ENCODE results near the gene TMEM91. TPM values are rescaled to one million over a fixed set of nuclear protein-coding genes. Genes with fewer than 3 reads are reported as not detected.
A peak's percentile ranks its signal among the peaks of the same experiment; 100 is the strongest.
"Not testable (repeated sequence)": the region's sequence is repeated elsewhere in the genome, so short reads cannot be mapped to it uniquely, and the experiment has no call there.

TMEM91 gene
- total RNA-seq, 1 experiment from 2014 or later, result 0.97 TPM

DNA sequence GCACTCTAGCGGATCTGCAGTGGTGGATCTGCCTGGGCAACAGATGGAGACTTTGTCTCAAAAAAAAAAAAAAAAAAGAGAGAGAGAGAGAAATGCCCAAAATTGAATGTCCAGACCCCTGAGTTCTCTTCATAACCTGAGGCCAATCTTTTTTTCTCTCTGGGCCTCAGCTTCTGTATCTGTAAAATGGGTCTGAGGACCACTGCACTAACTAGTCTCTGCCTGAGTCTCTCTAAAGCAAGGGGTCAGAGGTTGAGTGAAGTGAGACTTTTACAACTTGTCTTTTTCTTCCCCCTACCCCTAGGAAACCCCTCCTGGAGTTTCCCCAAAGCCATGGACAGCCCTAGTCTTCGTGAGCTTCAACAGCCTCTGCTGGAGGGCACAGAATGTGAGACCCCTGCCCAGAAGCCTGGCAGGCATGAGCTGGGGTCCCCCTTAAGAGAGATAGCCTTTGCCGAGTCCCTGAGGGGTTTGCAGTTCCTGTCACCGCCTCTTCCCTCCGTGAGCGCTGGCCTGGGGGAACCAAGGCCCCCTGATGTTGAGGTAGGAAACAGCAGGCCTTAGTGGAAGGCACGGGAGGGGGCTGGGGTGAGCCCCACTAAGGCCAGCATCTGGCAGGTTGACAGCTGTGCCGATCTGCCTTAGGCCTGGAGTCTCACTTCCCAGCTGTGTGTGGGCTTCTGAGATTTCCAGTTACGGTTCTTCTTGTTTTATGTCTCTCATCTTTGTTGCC, 1.8 kb downstream of the TMEM91 start:
- DNase-seq (ENCODE audit: low spot score), result no peak

DNA sequence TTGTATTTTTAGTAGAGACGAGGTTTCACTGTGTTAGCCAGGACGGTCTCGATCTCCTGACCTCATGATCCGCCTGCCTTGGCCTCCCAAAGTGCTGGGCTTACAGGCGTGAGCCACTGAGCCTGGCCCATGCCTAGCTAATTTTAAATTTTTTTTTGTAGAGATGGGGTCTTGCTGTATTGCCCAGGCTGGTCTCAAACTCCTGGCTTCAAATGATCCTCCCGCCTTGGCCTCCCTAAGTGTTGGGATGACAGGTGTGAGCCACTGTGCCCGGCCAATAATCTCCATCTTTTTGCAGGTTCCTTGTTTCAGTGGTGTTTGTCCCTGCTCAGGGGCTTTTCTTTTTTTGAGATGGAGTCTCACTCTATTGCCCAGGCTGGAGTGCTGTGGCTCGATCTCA, 5.2 kb downstream of the TMEM91 start:
- not testable (repeated sequence) for DNase-seq (ENCODE audit: low spot score)

DNA sequence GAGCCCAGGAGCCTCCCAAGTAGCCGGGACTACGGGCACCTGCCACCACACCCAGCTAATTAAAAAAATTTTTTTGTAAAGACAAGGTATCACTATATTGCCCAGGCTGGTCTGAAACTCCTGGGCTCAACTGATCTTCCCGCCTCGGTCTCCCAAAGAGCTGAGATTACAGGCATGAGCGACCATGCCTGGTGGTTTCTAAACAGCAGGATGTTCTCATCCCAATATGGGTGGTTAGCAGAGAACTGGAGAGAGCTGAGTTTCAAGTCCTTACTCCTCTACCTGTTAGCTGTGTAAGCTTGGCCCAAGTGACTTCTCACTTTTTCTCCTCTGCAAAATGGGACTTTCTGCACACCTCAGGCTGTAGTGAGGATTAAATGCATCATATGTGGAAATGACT, 8.0 kb downstream of the TMEM91 start:
- DNase-seq (ENCODE audit: low spot score), result no peak

DNA sequence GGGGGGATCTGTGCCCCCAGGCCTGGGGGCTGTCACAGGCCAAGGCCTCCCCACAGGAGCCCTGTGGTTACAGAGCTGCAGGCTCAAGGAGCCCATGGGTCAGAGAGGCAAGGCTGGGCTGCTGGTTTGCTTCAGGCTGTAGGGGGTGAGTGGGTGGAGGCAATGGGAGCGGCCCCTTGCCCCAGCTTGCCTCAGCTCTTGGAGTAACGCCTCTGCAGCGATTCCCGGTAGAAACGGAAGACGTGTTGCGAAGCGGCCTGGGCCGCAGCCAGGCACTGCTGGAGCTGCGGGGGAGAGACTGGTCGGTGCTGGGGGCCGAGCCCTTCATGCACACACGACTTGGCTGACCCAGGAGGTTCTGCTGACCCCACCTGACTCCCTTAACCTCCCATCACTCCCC, 10.1 kb downstream of the TMEM91 start:
- no peak for DNase-seq (ENCODE audit: low spot score)

DNA sequence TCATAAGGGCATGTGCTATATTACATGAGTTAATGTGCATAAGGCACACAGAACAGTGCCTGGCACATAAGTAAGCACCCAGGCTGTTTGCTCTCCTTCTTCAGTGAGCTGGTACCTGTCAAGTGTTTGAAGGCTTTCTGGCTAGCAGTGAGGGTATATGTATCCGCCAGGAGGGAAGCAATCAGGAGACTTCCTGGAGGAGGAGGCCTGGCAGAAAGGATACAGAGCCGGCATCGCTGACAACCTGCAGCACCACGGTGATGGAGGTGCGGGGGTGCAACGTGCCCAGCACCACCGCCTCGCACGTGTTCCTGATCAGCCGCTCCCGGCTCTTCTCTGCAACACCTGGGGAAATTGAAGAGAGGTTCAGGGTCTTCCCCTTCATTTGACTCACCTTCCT, 15.3 kb downstream of the TMEM91 start:
- no peak for DNase-seq (ENCODE audit: low spot score)

DNA sequence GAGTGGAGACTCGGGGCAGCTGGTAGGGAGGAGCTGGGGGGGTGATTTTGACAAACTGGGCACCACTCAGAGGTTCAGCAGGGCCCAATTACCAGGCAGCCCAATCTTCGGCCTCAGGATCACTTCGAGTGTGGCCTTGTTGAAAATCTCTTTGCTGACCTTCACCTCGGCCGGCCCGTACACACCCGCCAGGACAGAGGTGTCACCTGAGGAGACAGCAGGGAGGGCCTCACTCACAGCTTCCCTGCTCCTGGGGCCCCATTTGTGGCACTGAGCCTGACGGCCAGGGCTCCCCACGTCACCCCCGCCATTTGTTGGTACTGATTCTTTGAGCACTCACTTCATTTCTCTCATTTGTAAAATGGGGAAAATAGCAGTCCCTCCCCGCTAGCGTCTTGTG, 16.4 kb downstream of the TMEM91 start:
- DNase-seq (ENCODE audit: low spot score), result no peak

DNA sequence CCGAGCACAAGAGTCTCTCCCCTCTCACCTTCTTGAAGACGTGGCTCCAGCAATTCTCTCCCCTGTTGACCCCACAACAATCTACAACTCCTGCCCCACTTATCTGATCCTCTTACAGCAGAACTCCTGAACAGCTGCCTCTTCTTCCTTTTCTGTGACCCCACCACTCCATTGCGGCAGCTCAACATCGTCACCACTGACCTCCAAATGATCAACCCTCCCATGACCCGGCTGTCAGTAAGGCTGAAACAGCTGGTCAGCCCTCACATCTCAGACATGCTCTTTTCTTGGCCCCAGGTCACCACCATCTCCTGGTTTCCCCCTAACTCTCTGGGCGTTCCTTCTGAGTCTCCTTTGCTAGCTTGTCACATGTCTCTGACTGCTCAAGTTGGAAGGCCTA, 19.0 kb downstream of the TMEM91 start:
- DNase-seq (ENCODE audit: low spot score), result no peak

DNA sequence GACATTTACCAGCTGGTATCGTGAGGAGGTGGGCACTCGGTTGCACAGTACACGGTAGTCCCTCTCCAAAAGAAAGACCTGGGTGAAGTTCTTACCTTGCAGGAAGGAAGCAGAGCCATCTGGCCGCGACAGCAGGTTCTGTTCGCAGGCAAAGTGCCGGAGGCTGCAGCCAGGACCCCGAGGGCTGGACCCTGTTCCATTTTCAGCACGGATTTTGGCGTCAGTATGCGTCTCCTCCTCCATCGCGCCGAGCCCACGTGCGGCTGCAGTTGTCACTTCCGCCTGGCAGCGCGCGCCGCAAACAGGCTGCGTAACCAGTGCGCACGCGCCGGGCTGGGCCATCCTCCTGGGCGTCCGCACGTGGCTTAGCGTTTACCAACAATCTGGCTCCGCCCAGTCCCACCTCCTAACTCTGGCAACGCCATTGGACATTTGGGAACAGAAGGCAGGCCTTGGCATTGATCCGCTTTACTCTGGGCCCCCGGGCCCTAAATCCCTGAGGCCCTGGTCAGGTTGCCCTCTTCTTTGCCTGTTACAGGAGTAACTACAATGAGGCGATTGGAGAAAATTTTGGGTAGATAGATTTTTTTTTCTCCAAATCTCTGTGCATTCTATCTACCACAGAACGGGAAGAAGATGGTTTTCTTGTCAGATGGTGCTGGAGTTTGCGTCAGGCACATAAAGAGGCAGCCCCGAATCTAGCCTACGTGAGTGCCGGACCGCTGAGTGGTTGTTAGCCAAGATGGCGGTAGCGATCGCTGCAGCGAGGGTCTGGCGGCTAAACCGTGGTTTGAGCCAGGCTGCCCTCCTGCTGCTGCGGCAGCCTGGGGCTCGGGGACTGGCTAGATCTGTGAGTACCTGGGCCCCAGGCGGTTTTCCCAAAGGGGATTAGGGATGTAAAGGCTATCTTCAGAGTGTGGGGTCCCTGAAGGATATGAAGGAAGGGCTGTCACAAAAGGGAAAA, 21.0 kb downstream of the TMEM91 start, which contains the start of the genes BCKDHA and EXOSC5:
BCKDHA (plus strand) TSS at position 733 of the 964 bp plus-strand sequence; CDS start at position 743, 10 bp downstream.
EXOSC5 (minus strand) TSS at position 274 of the 964 bp plus-strand sequence; CDS start at position 243, 31 bp downstream.
- peak; percentile 99 for DNase-seq (ENCODE audit: low spot score)

DNA sequence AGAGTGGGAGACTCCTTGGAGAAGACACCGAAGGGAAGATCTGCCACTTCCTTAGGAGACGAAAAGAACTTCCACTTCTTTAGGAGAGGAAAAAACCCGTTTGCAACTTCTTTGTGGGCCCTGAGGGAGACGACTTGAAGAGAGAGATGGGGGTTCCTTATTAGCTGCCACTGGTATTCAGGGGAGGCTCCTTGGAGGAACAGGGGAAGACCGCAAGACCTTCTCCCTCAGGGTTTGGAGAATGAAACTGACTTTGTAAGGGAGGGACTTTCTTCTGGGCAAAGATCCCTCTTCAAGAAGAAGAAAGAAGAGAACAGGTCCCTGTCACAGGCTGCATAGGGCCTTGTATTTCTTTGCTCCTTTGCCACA, 21.7 kb downstream of the TMEM91 start:
- DNase-seq (ENCODE audit: low spot score), result no peak

DNA sequence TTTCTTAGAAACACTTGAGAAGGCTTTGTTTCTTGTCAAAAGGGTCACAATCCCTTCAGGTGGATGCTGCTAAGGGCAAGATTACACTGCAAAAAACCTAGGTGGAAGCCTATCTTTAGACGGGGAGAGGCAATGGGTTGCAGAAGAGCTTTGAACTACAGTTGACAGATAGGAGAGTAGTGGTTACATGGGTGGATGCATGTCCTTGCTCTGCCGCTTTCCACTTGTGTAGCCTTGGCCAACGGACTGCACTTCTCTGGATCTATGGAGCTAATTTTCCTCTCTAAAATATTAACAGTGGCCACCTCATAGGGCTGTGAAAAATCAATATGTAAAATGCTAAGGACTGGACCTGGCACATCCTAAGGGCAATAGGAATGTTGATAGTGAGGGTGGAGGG, 22.3 kb downstream of the TMEM91 start:
- DNase-seq (ENCODE audit: low spot score), result no peak

DNA sequence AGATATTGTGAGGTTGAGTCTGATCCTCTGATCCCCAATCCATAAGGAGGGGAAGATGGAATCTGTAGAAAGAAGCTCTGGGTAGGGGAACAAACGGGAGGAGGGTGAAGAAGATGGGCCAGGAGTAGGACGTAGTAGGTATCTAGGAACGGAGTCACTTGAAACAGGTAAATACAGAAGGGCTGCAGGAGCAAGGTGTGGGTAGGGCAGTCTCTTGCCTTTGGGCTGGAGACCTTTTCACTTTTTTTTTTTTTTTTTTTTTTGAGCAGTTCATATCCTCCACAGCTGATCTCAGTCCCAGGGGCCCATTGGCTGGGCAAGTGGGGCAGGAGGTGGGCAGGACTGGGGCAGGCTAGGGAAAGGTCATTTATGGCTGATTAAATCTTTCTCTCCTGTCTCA, 22.8 kb downstream of the TMEM91 start:
- no peak for DNase-seq (ENCODE audit: low spot score)

DNA sequence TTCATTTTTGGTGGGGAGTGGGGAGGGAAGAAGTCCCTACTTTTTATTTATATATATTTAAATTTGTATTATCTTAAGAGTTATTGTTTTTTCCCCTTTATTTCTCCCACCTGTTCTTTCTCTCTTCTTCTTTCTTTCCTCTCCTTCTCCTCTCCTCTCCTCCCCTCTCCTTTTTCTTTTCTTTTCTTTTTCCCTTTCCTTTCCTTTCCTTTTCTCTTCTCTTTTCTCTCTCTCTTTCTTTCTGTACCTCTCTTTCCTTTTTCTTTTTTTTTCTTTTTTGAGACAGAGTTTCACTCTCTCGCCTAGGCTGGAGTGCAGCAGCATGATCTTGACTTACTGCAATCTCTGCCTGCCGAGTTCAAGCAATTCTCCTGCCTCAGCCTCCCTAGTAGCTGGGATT, 23.2 kb downstream of the TMEM91 start:
- no peak for DNase-seq (ENCODE audit: low spot score)

DNA sequence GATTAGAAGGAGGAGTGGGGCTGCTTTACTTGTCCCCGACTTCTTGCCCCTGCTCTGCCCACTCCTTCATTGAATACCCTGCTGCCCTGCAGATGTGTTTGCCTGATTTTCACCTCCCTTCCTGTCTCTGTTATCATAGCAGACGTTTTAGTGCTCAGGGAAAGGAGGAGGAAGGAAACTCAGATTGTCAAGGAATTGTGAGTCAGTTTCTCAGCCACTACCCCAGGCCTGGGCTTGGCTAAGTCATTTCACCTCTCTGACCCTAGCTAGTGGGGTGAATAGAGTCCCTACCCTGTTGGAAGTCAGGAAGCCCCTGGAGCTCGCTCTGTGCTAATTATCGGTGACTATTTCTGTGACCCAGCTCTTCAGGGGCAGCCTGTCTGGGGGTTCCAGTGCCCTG, 25.1 kb downstream of the TMEM91 start:
- DNase-seq (ENCODE audit: low spot score), result no peak

DNA sequence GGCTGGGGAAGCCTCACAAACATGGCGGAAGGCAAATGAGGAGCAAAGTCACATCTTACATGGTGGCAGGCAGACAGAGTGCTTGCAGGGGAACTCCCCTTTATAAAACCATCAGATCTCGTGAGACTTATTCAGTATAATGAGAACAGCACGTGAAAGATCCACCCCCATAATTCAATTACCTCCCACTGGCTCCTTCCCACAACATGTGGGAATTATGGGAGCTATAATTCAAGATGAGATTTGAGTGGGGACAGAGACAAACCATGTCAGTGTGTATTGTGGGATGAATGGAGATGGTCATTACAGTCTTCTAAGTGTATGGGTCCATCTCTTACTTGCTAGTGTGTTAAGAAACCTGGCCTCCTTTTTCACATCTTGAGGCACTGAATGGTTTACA, 25.7 kb downstream of the TMEM91 start:
- no peak for DNase-seq (ENCODE audit: low spot score)

DNA sequence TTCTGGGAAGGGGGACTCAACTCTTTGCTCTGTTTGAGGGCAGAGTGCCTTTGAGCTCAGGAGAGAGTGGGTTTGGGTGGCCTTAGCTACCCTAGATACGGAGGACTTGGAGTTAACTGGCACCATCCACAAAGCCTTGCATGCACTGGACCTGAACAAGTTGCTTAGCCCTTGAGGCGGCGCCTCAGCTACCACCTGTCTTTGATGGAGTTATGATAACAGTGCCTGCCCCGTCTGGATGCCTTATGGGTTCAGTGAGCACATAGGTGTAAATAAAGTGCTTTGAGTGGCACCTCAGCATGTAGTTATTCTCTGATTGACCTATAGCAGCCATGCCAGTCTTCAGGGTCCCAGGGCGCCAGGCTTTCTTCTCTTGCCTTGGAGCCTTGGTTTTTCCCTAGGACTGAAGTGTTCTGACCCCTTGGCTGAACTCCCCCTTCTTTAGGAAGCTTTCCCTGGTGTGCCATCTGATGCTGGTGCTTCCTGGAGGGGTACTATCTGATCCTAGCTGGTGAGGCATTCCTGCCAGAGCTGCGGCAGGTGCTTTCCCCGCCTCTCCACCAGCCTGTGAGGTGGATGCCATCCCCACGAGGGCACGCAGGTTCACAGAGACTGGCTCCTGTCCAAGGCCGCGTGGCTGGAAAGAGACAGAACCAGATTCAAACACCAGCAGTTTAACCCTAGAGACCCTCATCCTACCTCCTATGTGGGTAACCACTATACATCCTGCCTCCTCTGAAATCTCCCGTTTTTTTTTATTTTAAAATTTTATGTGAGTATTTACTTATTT, 27.0 kb downstream of the TMEM91 start:
- DNase-seq (ENCODE audit: low spot score), result no peak

DNA sequence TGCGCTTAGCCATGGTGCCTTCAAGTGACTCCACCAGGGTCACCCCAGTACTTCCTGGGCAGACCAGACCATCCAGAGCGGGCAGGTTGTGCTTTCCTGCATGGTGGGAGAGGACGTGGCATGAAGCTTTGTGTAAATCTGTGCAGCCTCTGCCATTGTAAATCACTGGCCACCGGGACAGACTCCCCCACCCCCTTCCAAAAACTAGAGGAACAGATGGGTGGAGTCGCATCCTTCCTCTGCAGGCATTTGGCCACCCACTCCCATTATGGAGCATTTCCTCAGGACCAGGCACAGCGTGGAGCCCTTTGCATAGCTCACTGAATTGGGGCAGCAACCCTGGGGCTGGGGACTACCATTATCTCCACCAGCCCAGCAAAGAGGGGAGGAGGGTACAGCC, 29.4 kb downstream of the TMEM91 start:
- DNase-seq (ENCODE audit: low spot score), result no peak

DNA sequence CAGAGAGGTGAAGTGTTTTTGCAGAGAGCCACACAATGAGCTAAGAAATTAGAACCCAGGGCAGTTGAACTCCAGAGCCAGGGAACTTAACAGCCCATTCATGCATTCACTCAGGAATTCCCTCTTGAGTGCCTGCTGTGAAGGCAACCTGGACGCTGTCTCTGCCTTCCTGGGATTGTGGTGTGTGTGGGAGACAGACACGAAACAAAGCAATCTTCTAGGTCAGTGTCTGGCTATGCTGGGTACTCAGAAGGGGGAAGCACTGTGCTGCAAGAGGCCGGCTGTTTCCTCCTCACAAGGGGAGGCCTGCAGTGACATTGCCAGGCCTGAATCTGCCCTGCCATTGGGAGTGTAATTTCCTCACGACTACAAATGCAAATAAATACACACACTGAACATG, 30.9 kb downstream of the TMEM91 start:
- DNase-seq (ENCODE audit: low spot score), result no peak

DNA sequence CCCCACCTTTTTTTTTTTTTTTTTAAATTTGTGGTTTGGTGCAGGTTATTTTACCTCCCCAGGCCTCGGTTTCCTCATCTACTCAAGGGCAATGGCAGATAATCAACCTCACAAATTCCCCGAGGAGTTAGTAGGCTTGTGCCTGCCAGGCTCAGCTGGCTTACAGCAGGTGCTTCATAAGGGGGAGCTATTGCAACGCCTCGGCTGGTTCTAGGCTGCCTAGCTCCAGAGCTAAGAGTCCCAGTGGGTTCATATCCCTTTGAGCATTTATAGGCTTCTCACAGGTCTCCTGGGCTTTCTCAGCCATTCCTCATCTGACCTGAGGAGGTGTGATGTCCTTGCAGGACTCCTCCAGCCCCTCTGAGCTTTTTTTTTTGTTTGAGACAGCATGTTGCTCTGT, 31.9 kb downstream of the TMEM91 start:
- no peak for DNase-seq (ENCODE audit: low spot score)

DNA sequence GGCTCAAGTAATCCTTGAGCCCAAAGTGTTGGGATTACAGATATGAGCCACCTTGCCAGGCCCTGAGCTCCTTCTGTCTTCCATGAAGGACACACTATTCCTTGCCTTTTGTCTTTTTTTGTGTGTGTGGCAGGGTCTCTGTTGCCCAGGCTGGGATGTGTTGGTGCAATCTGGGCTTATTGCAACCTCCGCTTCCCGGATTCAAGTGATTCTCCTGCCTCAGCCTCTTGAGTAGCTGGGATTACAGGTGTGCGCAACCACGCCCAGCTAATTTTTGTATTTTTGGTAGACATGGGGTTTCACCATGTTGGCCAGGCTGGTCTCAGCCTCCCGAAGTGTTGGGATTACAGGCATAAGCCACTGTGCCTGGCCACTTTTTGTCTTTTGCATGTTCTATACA, 32.5 kb downstream of the TMEM91 start:
- not testable (repeated sequence) for DNase-seq (ENCODE audit: low spot score)

DNA sequence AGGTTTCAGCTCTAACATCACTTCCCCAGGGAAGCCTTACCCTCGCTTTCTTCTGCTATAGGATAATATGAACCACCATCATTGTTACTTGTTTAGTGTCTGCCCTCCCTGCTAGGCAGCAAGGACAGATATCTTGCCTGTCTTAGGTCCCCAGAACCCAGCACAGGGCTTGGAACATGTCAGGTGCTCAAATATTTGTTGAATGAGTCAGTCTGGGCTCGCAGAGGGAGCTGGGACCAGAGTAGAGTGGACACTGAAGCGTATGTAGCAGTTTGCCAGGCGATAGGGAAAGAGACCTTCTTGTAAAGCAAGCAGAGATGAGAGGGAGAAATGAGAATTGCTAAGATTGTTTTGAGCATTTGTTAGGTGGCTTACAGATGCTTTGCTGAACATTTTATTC, 33.0 kb downstream of the TMEM91 start:
- DNase-seq (ENCODE audit: low spot score), result peak; percentile 31

DNA sequence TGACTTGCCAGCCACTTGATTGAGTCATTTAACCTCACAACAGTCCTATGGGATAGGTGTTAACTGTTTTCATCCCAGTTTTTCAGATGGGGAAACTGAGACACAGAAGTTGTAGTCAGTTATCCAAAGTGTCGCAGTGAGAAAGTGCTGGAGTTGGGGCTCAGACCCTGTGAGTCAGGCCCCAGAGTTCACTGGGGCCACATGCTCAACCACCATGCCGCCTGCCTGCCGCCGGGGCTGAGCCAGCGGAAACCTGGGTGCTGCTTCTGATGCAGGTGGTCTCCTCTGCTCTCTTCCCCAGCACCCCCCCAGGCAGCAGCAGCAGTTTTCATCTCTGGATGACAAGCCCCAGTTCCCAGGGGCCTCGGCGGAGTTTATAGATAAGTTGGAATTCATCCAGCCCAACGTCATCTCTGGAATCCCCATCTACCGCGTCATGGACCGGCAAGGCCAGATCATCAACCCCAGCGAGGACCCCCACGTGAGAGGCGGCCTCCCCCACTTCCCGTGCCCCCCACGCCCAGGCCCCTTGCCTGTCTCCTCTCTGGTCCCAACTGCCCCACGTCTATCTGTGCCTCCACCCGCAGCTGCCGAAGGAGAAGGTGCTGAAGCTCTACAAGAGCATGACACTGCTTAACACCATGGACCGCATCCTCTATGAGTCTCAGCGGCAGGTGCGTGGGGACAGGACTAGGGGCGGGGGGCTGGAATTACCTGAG, 34.2 kb downstream of the TMEM91 start:
- DNase-seq (ENCODE audit: low spot score), result no peak

Data from H4 (cell line).